HL-60 (cell line): ENCODE results near the gene ZDHHC4.

ENCODE experiments used
- CTCF ChIP-seq: IDR thresholded peaks from one replicate; pipeline ENCODE4 v1.5.1; 2011; ENCODE audit warnings: low read length, control low read depth, inconsistent platforms; ENCODE audit not compliant: insufficient read depth
- GABPA ChIP-seq: IDR thresholded peaks from 2 replicates; pipeline ENCODE4 v1.6.1; 2012; ENCODE audit warnings: low read depth
- POLR2AphosphoS5 ChIP-seq: IDR thresholded peaks from 2 replicates; pipeline ENCODE4 v1.6.1; 2012; ENCODE audit warnings: low read depth
- REST ChIP-seq: IDR thresholded peaks from 2 replicates; pipeline ENCODE4 v1.6.1; 2012; ENCODE audit warnings: low read depth; ENCODE audit not compliant: insufficient replicate concordance

- no peak for TF ChIP-seq CTCF
- no peak for TF ChIP-seq REST
- no peak for TF ChIP-seq GABPA
- no peak for TF ChIP-seq POLR2AphosphoS5
Measured at GRCh38 chr7:6614953-6615722, 37.9 kb downstream of the ZDHHC4 start, which contains the start of gene ZNF853.
